Uterus (tissue), 2 donors: ENCODE measurements around the gene CTSE.

Experiments
- POLR2A ChIP-seq, 2 donors: fragments of 450-650 bp; IDR thresholded peaks; one replicate each; pipeline ENCODE4 v1.6.1; 2016; ENCODE audit warnings: antibody characterized with exemption in 2 of 2, mild to moderate bottlenecking in 1 of 2, moderate library complexity in 1 of 2
- TF ChIP-seq, protein P1 (sequence below), 4 experiments: fragments of 200-600 bp in 2 of 4; fragments of 450-650 bp in 2 of 4; sonication (generic) in 2 of 4; IDR thresholded peaks; one replicate each; pipeline ENCODE4 v1.5.1; 2016 to 2019; ENCODE audit warnings: antibody characterized with exemption in 4 of 4, mild to moderate bottlenecking in 2 of 4, moderate library complexity in 1 of 4

GRCh38 chr1:205989786-205990185 is 33.9 kb downstream of the CTSE start:
- TF ChIP-seq, protein P1, sequence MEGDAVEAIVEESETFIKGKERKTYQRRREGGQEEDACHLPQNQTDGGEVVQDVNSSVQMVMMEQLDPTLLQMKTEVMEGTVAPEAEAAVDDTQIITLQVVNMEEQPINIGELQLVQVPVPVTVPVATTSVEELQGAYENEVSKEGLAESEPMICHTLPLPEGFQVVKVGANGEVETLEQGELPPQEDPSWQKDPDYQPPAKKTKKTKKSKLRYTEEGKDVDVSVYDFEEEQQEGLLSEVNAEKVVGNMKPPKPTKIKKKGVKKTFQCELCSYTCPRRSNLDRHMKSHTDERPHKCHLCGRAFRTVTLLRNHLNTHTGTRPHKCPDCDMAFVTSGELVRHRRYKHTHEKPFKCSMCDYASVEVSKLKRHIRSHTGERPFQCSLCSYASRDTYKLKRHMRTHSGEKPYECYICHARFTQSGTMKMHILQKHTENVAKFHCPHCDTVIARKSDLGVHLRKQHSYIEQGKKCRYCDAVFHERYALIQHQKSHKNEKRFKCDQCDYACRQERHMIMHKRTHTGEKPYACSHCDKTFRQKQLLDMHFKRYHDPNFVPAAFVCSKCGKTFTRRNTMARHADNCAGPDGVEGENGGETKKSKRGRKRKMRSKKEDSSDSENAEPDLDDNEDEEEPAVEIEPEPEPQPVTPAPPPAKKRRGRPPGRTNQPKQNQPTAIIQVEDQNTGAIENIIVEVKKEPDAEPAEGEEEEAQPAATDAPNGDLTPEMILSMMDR (IDR thresholded peaks at IDR 0.05): no peak
- no peak for TF ChIP-seq POLR2A (IDR thresholded peaks at IDR 0.05)
